Forelimb muscle (tissue), 1 donor: ENCODE data around the gene PCDHA9. TPM values are rescaled to one million over a fixed set of nuclear protein-coding genes. Genes with fewer than 3 reads are reported as not detected.
"Not testable (repeated sequence)": the region's sequence is repeated elsewhere in the genome, so short reads cannot be mapped to it uniquely, and the experiment has no call there.

Experiments used
- DNase-seq: peaks from one replicate; pipeline ENCODE4 v3.0.0-alpha.2; 2013; ENCODE audit warnings: low read depth
- polyA plus RNA-seq: library from polyadenylated mRNA; unstranded; fragments of 120-200 nt; gene quantifications from one replicate; pipeline ENCODE4 v1.2.1, GENCODE V29; 2013; ENCODE audit not compliant: insufficient read length

The PCDHA9 gene
- polyA plus RNA-seq = not detected

- not testable (repeated sequence) for DNase-seq
These were observed at the start of gene PCDHA9 for GRCh38 chr5:140848139-140849102. PCDHA9 (plus strand) TSS chr5:140848382; CDS start chr5:140848496, 114 bp downstream.

DNA sequence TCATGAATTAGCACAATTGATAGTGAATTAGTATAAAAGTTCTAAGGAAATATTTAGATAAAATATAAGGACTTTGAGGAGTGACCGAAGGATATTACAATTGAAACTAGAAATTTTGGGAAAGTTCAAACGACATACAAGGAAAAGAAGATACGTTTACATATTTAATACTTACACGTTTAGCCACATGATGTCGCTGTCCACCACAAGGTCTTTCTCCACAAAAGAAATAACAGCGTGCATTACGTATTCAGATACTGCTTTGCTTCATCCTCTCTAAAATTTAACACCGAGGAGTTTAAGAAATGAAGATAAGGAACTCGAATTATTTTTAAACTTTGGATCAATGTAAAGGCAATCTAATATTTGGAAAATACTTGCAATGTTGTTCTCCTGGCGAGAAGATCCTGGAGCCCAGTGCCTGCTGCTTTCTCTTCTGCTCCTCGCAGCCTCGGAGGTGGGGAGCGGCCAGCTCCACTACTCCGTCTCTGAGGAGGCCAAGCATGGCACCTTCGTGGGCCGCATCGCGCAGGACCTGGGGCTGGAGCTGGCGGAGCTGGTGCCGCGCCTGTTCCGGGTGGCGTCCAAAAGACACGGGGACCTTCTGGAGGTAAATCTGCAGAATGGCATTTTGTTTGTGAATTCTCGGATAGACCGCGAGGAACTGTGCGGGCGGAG, 47.2 kb upstream of the PCDHA9 start, which contains the start of gene PCDHA3:
PCDHA3 (plus strand) TSS at position 242 of the 678 bp plus-strand sequence.
- no peak for DNase-seq

- DNase-seq = no peak
These were observed 46.7 kb upstream of the PCDHA9 start for GRCh38 chr5:140801494-140801841.

DNA sequence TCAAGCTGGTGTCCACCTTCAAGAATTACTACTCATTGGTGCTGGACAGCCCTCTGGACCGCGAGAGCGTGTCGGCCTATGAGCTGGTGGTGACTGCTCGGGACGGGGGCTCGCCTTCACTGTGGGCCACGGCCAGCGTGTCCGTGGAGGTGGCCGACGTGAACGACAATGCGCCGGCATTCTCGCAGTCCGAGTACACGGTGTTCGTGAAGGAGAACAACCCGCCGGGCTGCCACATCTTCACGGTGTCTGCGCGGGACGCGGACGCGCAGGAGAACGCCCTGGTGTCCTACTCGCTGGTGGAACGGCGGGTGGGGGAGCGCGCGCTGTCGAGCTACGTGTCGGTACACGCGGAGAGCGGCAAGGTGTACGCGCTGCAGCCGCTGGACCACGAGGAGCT, 45.8 kb upstream of the PCDHA9 start:
- not testable (repeated sequence) for DNase-seq

DNA sequence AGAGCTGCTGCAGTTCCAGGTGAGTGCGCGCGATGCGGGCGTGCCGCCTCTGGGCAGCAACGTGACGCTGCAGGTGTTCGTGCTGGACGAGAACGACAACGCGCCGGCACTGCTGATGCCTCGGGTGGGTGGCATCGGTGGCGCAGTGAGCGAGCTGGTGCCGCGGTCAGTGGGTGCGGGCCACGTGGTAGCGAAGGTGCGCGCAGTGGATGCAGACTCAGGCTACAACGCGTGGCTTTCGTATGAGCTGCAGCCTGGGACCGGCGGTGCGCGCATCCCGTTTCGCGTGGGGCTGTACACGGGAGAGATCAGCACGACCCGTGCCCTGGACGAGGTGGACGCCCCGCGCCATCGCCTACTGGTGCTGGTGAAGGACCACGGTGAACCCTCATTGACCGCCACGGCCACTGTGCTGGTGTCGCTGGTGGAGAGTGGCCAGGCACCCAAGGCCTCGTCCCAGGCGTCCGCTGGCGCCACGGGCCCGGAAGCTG, 45.4 kb upstream of the PCDHA9 start:
- no peak for DNase-seq

- no peak for DNase-seq
These were observed 41.1 kb upstream of the PCDHA9 start, which contains the start of gene PCDHA4 for GRCh38 chr5:140806834-140807775. PCDHA4 (plus strand) TSS chr5:140807068.

DNA sequence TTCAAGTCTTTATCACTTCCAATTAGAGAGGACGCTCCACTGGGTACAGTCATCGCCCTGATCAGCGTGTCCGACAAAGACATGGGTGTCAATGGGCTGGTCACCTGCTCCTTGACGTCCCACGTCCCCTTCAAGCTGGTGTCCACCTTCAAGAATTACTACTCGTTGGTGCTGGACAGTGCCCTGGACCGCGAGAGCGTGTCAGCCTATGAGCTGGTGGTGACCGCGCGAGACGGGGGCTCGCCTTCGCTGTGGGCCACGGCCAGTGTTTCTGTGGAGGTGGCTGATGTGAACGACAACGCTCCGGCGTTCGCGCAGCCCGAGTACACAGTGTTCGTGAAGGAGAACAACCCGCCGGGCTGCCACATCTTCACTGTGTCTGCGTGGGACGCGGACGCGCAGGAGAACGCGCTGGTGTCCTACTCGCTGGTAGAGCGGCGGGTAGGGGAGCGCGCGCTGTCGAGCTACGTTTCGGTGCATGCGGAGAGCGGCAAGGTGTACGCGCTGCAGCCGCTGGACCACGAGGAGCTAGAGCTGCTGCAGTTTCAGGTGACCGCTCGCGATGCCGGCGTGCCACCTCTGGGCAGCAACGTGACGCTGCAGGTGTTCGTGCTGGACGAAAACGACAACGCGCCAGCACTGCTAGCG, 39.8 kb upstream of the PCDHA9 start:
- DNase-seq = not testable (repeated sequence)

DNA sequence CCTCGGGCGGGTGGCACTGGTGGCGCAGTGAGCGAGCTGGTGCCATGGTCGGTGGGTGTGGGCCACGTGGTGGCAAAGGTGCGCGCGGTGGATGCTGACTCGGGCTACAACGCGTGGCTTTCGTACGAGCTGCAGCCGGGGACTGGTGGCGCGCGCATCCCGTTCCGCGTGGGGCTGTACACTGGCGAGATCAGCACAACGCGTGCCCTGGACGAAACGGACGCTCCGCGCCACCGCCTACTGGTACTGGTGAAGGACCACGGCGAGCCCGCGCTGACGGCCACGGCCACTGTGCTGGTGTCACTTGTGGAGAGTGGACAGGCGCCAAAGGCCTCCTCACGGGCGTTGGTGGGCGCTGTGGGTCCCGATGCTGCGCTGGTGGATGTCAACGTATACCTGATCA, 39.3 kb upstream of the PCDHA9 start:
- no peak for DNase-seq

GRCh38 chr5:140821375-140822280, 26.6 kb upstream of the PCDHA9 start, which contains the start of gene PCDHA5:
PCDHA5 (plus strand) TSS chr5:140821613.
- no peak for DNase-seq

GRCh38 chr5:140822281-140822629, 25.9 kb upstream of the PCDHA9 start:
- no peak for DNase-seq

GRCh38 chr5:140822969-140823368, 25.2 kb upstream of the PCDHA9 start:
- DNase-seq = not testable (repeated sequence)

DNA sequence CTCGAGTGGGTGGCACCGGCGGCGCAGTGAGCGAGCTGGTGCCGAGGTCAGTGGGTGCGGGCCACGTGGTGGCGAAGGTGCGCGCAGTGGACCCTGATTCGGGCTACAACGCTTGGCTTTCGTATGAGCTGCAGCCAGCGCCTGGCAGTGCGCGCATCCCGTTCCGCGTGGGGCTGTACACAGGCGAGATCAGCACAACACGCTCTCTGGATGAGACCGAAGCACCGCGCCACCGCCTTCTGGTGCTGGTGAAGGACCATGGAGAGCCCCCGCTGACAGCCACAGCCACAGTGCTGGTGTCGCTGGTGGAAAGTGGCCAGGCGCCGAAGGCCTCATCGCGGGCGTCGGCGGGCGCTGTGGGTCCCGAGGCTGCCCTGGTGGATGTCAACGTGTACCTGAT, 24.7 kb upstream of the PCDHA9 start:
- no peak for DNase-seq

GRCh38 chr5:140827704-140828361, 20.3 kb upstream of the PCDHA9 start, which contains the start of gene PCDHA6:
PCDHA6 (plus strand) TSS chr5:140827960; CDS start chr5:140828092, 132 bp downstream.
- no peak for DNase-seq

GRCh38 chr5:140828362-140828737, 19.8 kb upstream of the PCDHA9 start:
- no peak for DNase-seq

- not testable (repeated sequence) for DNase-seq
These were observed 18.4 kb upstream of the PCDHA9 start for GRCh38 chr5:140829511-140830501.

DNA sequence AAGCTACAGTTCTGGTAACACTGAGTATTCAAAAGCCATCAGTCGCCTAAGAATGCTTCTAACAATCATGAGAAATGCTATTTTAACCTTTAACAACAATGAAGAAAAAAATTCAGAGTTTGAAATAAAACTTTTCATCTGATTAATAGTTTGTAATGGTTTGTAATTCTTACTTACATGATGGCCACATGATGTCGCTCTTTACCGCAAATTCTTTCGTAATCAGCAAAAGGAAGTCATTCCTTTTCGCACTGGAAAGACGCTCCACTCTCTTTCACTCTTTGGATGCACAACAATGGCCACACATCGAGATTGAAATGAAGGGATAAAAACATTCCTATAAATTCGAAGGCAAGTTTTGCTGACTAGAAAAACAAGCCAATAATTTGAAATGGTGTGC, 14.2 kb upstream of the PCDHA9 start, which contains the start of gene PCDHA7:
PCDHA7 (plus strand) TSS at position 277 of the 400 bp plus-strand sequence; CDS start at position 392, 115 bp downstream.
- DNase-seq = no peak

DNA sequence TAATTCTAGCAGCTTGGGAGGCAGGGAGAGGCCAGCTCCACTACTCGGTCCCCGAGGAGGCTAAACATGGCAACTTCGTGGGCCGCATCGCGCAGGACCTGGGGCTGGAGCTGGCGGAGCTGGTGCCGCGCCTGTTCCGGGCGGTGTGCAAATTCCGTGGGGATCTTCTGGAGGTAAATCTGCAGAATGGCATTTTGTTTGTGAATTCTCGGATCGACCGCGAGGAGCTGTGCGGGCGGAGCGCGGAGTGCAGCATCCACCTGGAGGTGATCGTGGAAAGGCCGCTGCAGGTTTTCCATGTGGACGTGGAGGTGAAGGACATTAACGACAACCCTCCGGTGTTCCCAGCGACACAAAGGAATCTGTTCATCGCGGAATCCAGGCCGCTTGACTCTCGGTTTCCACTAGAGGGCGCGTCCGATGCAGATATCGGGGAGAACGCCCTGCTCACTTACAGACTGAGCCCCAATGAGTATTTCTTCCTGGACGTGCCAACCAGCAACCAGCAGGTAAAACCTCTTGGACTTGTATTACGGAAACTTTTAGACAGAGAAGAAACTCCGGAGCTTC, 13.7 kb upstream of the PCDHA9 start:
- not testable (repeated sequence) for DNase-seq
